Measurements from ENCODE around the gene LRMDA. TPM values are rescaled to one million over a fixed set of nuclear protein-coding genes. Genes with fewer than 3 reads are reported as not detected.

LRMDA gene
- total RNA-seq, 1 experiment from 2014 or later = 4.8 TPM

- Histone ChIP-seq H3K4me1 (ENCODE audit: control insufficient read depth in 1 of 2, insufficient read depth in 2 of 2, low read length in 2 of 2) (no peaks in the 10 kb centered on the region), H3K9ac (ENCODE audit: low read length) (no peak overlapping the region), H2AFZ (ENCODE audit: low read depth, low read length, poor library complexity, severe bottlenecking) (no peak overlapping the region), H3K4me2 (ENCODE audit: low read length) (no peak overlapping the region), H3K4me3 (replicated peaks in 1 of 2; ENCODE audit: low read depth in 1 of 2, low read length in 2 of 2) (no peak overlapping the region), H3K79me2 (ENCODE audit: insufficient read depth, low read length) (no peaks in the 10 kb centered on the region), H4K20me1 (ENCODE audit: insufficient read depth) (no peaks in the 10 kb centered on the region), H3K36me3 (ENCODE audit: control insufficient read depth in 1 of 2, insufficient read depth in 2 of 2, low read length in 2 of 2) (no peaks in the 10 kb centered on the region), H3K9me2 (ENCODE audit: insufficient read depth) (no peaks in the 10 kb centered on the region), H3K27me3 (ENCODE audit: insufficient read depth, low read length) (no peaks in the 10 kb centered on the region), H3K9me3 (ENCODE audit: control insufficient read depth in 1 of 2, insufficient read depth in 1 of 2, low read depth in 1 of 2, low read length in 2 of 2) (no peaks in the 10 kb centered on the region), H3K27ac (ENCODE audit: low read depth, low read length) (no peak overlapping the region)
- ChIA-PET POLR2A (no interaction called here), RAD21 (ENCODE audit: low non-redundant PET in 1 of 2, low total read pairs in 2 of 2, uncharacterized antibody in 2 of 2, unreplicated experiment in 2 of 2) (no interaction called here), CTCF (no interaction called here)
- DNase-seq (ENCODE audit: low read depth, low spot score) (no peak), ATAC-seq (no peak)
- TF ChIP-seq TCF7L2 (IDR thresholded peaks at IDR 0.05; ENCODE audit: borderline replicate concordance, extremely low read depth, insufficient read depth, insufficient read length) (no peak), FOSL1 (IDR thresholded peaks at IDR 0.05; ENCODE audit: low read depth) (no peak), POLR2AphosphoS5 (IDR thresholded peaks at IDR 0.05; ENCODE audit: low read depth, low read length) (no peak), POLR2A (IDR thresholded peaks at IDR 0.05; ENCODE audit: borderline replicate concordance, extremely low read depth, insufficient read depth, insufficient read length) (no peak), SIN3A (IDR thresholded peaks at IDR 0.05; ENCODE audit: low read depth) (no peak), CTCF (IDR thresholded peaks at IDR 0.05 in 2 of 3, conservative IDR thresholded peaks at IDR 0.05 in 1 of 3; ENCODE audit: borderline replicate concordance in 1 of 3, insufficient read depth in 1 of 3, low read depth in 2 of 3, low read length in 2 of 3) (no peak)
- BruUV-seq (replicated peaks) = no TSS peak
- intact Hi-C loops (cut with micrococcal nuclease) = no loop called here
Observed at GRCh38 chr10:75948583-75948982, 517.2 kb downstream of the LRMDA start.

GRCh38 chr10:75950307-75950706 is 518.9 kb downstream of the LRMDA start:
- H3K9me2 ChIP-seq (ENCODE audit: insufficient read depth) = no peaks in the 10 kb centered on the region
- H4K20me1 ChIP-seq (ENCODE audit: insufficient read depth) = no peaks in the 10 kb centered on the region
- no peaks in the 10 kb centered on the region for H3K9me3 ChIP-seq (ENCODE audit: control insufficient read depth in 1 of 2, insufficient read depth in 1 of 2, low read depth in 1 of 2, low read length in 2 of 2)
- no peak overlapping the region for H3K4me3 ChIP-seq (replicated peaks in 1 of 2; ENCODE audit: low read depth in 1 of 2, low read length in 2 of 2)
- ATAC-seq (no peak), DNase-seq (ENCODE audit: low read depth, low spot score) (no peak)
- H3K36me3 ChIP-seq (ENCODE audit: control insufficient read depth in 1 of 2, insufficient read depth in 2 of 2, low read length in 2 of 2) = no peaks in the 10 kb centered on the region
- no peak overlapping the region for H3K9ac ChIP-seq (ENCODE audit: low read length)
- CTCF ChIA-PET = no interaction called here
- intact Hi-C loops (cut with micrococcal nuclease) = no loop called here
- H3K27me3 ChIP-seq (ENCODE audit: insufficient read depth, low read length) = no peaks in the 10 kb centered on the region
- no peak for TF ChIP-seq ELF1 (IDR thresholded peaks at IDR 0.05; ENCODE audit: borderline replicate concordance, low read depth)
- TF ChIP-seq ZNF274 (IDR thresholded peaks at IDR 0.05; ENCODE audit: low read depth, low read length) = no peak
- TF ChIP-seq FOSL1 (IDR thresholded peaks at IDR 0.05; ENCODE audit: low read depth) = no peak
- no peak for TF ChIP-seq SP1 (IDR thresholded peaks at IDR 0.05; ENCODE audit: low read depth)
- TF ChIP-seq EZH2 (IDR thresholded peaks at IDR 0.05) = no peak
- no peak for TF ChIP-seq EZH2phosphoT487 (IDR thresholded peaks at IDR 0.05; ENCODE audit: borderline replicate concordance)
- TF ChIP-seq TCF7L2 (IDR thresholded peaks at IDR 0.05; ENCODE audit: borderline replicate concordance, extremely low read depth, insufficient read depth, insufficient read length) = no peak
- TF ChIP-seq REST (IDR thresholded peaks at IDR 0.05; ENCODE audit: low read depth) = no peak
- RAD21 ChIA-PET (ENCODE audit: low non-redundant PET in 1 of 2, low total read pairs in 2 of 2, uncharacterized antibody in 2 of 2, unreplicated experiment in 2 of 2) = no interaction called here
- no peaks in the 10 kb centered on the region for H3K79me2 ChIP-seq (ENCODE audit: insufficient read depth, low read length)
- H2AFZ ChIP-seq (ENCODE audit: low read depth, low read length, poor library complexity, severe bottlenecking) = no peak overlapping the region
- no peak overlapping the region for H3K27ac ChIP-seq (ENCODE audit: low read depth, low read length)
- no peaks in the 10 kb centered on the region for H3K4me1 ChIP-seq (ENCODE audit: control insufficient read depth in 1 of 2, insufficient read depth in 2 of 2, low read length in 2 of 2)
- POLR2A ChIA-PET = no interaction called here
- no peak overlapping the region for H3K4me2 ChIP-seq (ENCODE audit: low read length)
- BruUV-seq (replicated peaks) = no TSS peak

Data from HCT116 (cell line).